ENCODE data around the gene FBXO28. TPM values are rescaled to one million over a fixed set of nuclear protein-coding genes. Genes with fewer than 3 reads are reported as not detected.

Gene FBXO28
- total RNA-seq, 4 donors from 2014 or later: 10.5 to 49.1 (median 21.8) TPM

GRCh38 chr1:224160171-224160682, 46.3 kb downstream of the FBXO28 start:
- Histone ChIP-seq H3K9me3 (no peaks in the 10 kb centered on the region), H3K27me3 (no peaks in the 10 kb centered on the region), H3K4me1 (no peaks in the 10 kb centered on the region), H3K36me3 (no peaks in the 10 kb centered on the region), H3K4me3 (no peak overlapping the region), H3K27ac (no peak overlapping the region)
- no peak for DNase-seq
- intact Hi-C loops (cut with DNase I; ENCODE audit: low total_unique reads): no loop called here
- TF ChIP-seq CTCF (IDR thresholded peaks at IDR 0.05) (no peak), POLR2A (IDR thresholded peaks at IDR 0.05) (no peak)

- Histone ChIP-seq H3K27me3 (no peaks in the 10 kb centered on the region), H3K9me3 (no peaks in the 10 kb centered on the region), H3K4me1 (no peaks in the 10 kb centered on the region), H3K36me3 (no peaks in the 10 kb centered on the region), H3K27ac (no peak overlapping the region), H3K4me3 (no peak overlapping the region)
- TF ChIP-seq CTCF (IDR thresholded peaks at IDR 0.05): no peak
- no peak for TF ChIP-seq POLR2A (IDR thresholded peaks at IDR 0.05)
- DNase-seq: no peak
- intact Hi-C loops (cut with DNase I; ENCODE audit: low total_unique reads): no loop called here
Measured at GRCh38 chr1:224162768-224163167, 48.9 kb downstream of the FBXO28 start.

GRCh38 chr1:224163311-224163710, 49.4 kb downstream of the FBXO28 start:
- no peak overlapping the region for H3K27ac ChIP-seq
- no peak overlapping the region for H3K4me3 ChIP-seq
- intact Hi-C loops (cut with DNase I; ENCODE audit: low total_unique reads): no loop called here
- DNase-seq: no peak
- TF ChIP-seq CTCF (IDR thresholded peaks at IDR 0.05): no peak
- no peak for TF ChIP-seq POLR2A (IDR thresholded peaks at IDR 0.05)
- no peaks in the 10 kb centered on the region for H3K27me3 ChIP-seq
- no peaks in the 10 kb centered on the region for H3K9me3 ChIP-seq
- H3K4me1 ChIP-seq: no peaks in the 10 kb centered on the region
- H3K36me3 ChIP-seq: no peaks in the 10 kb centered on the region

GRCh38 chr1:224168859-224169380, 55.0 kb downstream of the FBXO28 start:
- DNase-seq: peak; percentile 31 to 53
- H3K4me3 ChIP-seq: no peak overlapping the region
- intact Hi-C loops (cut with DNase I; ENCODE audit: low total_unique reads): no loop called here
- TF ChIP-seq POLR2A (IDR thresholded peaks at IDR 0.05): no peak
- TF ChIP-seq CTCF (IDR thresholded peaks at IDR 0.05): no peak
- no peaks in the 10 kb centered on the region for H3K36me3 ChIP-seq
- H3K4me1 ChIP-seq: no peaks in the 10 kb centered on the region
- H3K9me3 ChIP-seq: no peaks in the 10 kb centered on the region
- no peaks in the 10 kb centered on the region for H3K27me3 ChIP-seq
- H3K27ac ChIP-seq: peak overlapping the region in 1 of 2 donors; percentile 7

- H3K4me1 ChIP-seq: no peaks in the 10 kb centered on the region
- intact Hi-C loops (cut with DNase I; ENCODE audit: low total_unique reads): no loop called here
- no peak overlapping the region for H3K4me3 ChIP-seq
- no peak for DNase-seq
- H3K9me3 ChIP-seq: no peaks in the 10 kb centered on the region
- H3K36me3 ChIP-seq: no peaks in the 10 kb centered on the region
- H3K27me3 ChIP-seq: no peaks in the 10 kb centered on the region
- TF ChIP-seq CTCF (IDR thresholded peaks at IDR 0.05) (no peak), POLR2A (IDR thresholded peaks at IDR 0.05) (no peak)
- H3K27ac ChIP-seq: no peak overlapping the region
Measured at GRCh38 chr1:224169718-224170270, 55.9 kb downstream of the FBXO28 start.
